NCI-H2227 (cell line): ENCODE data around the gene IFIT1B.
"Not testable (repeated sequence)": the region's sequence is repeated elsewhere in the genome, so short reads cannot be mapped to it uniquely, and the experiment has no call there.

Source experiments
- DNase-seq: peaks from one replicate; lab custom pipeline; 2025; ENCODE audit not compliant: unreplicated experiment; lab: John Stamatoyannopoulos, UW

Gene IFIT1B

GRCh38 chr10:89347701-89348457, 30.0 kb upstream of the IFIT1B start:
- no peak for DNase-seq

GRCh38 chr10:89348481-89348880, 29.4 kb upstream of the IFIT1B start:
- DNase-seq: no peak

GRCh38 chr10:89348975-89349374, 28.9 kb upstream of the IFIT1B start:
- DNase-seq: no peak

- not testable (repeated sequence) for DNase-seq
Measured at GRCh38 chr10:89350631-89351315, 27.1 kb upstream of the IFIT1B start.

GRCh38 chr10:89351412-89351779, 26.5 kb upstream of the IFIT1B start:
- no peak for DNase-seq

GRCh38 chr10:89351780-89352597, 25.9 kb upstream of the IFIT1B start:
- DNase-seq: no peak

GRCh38 chr10:89352802-89353201, 25.1 kb upstream of the IFIT1B start:
- no peak for DNase-seq

- no peak for DNase-seq
Measured at GRCh38 chr10:89355394-89355931, 22.4 kb upstream of the IFIT1B start.

GRCh38 chr10:89357096-89357495, 20.8 kb upstream of the IFIT1B start:
- DNase-seq: no peak

GRCh38 chr10:89357975-89358374, 19.9 kb upstream of the IFIT1B start:
- DNase-seq: no peak

- DNase-seq: no peak
Measured at GRCh38 chr10:89360157-89360556, 17.7 kb upstream of the IFIT1B start.

- DNase-seq: no peak
Measured at GRCh38 chr10:89362929-89363328, 14.9 kb upstream of the IFIT1B start.

- no peak for DNase-seq
Measured at GRCh38 chr10:89363729-89364442, 14.0 kb upstream of the IFIT1B start.

GRCh38 chr10:89364531-89364930, 13.3 kb upstream of the IFIT1B start:
- DNase-seq: no peak

GRCh38 chr10:89367529-89367928, 10.3 kb upstream of the IFIT1B start:
- no peak for DNase-seq

- no peak for DNase-seq
Measured at GRCh38 chr10:89368129-89368528, 9.7 kb upstream of the IFIT1B start.

- DNase-seq: no peak
Measured at GRCh38 chr10:89369156-89370105, 8.4 kb upstream of the IFIT1B start.

GRCh38 chr10:89371079-89371478, 6.8 kb upstream of the IFIT1B start:
- DNase-seq: no peak

GRCh38 chr10:89371987-89372386, 5.9 kb upstream of the IFIT1B start:
- no peak for DNase-seq
